ENCODE results near the gene FBXL7.

The FBXL7 gene

GRCh38 chr5:15887093-15887492 is 387.1 kb downstream of the FBXL7 start:
- TF ChIP-seq YY1 (IDR thresholded peaks at IDR 0.05; ENCODE audit: low read depth), result no peak
- no peak for TF ChIP-seq CEBPB (IDR thresholded peaks at IDR 0.05)
- TF ChIP-seq EGR1 (IDR thresholded peaks at IDR 0.05), result no peak
- TF ChIP-seq RAD21 (IDR thresholded peaks at IDR 0.05; ENCODE audit: low read depth), result no peak

DNA sequence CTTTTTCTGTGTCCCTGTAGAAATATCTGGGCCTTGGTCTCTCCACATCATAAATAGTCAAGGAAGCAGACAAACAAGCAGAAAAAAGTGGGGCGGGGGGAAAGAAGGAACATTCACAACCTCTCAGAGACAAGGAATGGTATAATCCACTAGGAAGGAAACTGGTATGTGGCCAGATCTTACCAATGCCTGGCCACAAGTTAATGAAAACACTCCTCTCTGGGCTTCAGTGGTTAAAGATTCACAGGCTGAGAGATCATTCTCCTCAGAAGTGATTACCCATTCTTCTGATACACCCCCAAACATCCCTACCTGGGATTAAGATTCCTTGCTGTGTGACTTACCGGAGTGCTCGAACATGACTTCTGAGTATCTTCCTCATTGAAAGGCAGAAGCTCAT is 389.0 kb downstream of the FBXL7 start:
- TF ChIP-seq TAF1 (IDR thresholded peaks at IDR 0.05; ENCODE audit: low read depth) (no peak), TCF12 (IDR thresholded peaks at IDR 0.05; ENCODE audit: low read depth) (no peak), NFIC (IDR thresholded peaks at IDR 0.05) (no peak), ZBTB7A (IDR thresholded peaks at IDR 0.05; ENCODE audit: low read depth) (no peak)
- TF ChIP-seq, protein P1, sequence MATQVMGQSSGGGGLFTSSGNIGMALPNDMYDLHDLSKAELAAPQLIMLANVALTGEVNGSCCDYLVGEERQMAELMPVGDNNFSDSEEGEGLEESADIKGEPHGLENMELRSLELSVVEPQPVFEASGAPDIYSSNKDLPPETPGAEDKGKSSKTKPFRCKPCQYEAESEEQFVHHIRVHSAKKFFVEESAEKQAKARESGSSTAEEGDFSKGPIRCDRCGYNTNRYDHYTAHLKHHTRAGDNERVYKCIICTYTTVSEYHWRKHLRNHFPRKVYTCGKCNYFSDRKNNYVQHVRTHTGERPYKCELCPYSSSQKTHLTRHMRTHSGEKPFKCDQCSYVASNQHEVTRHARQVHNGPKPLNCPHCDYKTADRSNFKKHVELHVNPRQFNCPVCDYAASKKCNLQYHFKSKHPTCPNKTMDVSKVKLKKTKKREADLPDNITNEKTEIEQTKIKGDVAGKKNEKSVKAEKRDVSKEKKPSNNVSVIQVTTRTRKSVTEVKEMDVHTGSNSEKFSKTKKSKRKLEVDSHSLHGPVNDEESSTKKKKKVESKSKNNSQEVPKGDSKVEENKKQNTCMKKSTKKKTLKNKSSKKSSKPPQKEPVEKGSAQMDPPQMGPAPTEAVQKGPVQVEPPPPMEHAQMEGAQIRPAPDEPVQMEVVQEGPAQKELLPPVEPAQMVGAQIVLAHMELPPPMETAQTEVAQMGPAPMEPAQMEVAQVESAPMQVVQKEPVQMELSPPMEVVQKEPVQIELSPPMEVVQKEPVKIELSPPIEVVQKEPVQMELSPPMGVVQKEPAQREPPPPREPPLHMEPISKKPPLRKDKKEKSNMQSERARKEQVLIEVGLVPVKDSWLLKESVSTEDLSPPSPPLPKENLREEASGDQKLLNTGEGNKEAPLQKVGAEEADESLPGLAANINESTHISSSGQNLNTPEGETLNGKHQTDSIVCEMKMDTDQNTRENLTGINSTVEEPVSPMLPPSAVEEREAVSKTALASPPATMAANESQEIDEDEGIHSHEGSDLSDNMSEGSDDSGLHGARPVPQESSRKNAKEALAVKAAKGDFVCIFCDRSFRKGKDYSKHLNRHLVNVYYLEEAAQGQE (IDR thresholded peaks at IDR 0.05; ENCODE audit: low read depth), result no peak

DNA sequence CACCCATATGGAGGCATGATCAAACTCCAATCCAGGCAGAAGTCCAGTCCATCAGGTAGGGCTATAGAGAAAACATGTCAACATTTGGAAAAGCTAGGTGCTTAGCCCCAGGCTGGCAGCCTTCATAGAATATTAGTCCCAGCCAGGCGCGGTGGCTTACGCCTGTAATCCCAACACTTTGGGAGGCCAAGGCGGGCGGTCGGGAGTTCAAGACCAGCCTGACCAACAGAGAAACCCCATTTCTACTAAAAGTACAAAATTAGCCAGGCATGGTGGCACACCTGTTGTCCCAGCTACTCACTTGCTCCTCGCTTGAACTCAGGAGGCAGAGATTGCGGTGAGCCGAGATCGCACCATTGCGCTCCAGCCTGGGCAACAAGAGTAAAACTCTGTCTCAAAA is 393.9 kb downstream of the FBXL7 start:
- TF ChIP-seq TCF12 (IDR thresholded peaks at IDR 0.05; ENCODE audit: low read depth) (no peak), EGR1 (IDR thresholded peaks at IDR 0.05) (no peak)

- TF ChIP-seq TCF12 (IDR thresholded peaks at IDR 0.05; ENCODE audit: low read depth) (no peak), ZBTB7A (IDR thresholded peaks at IDR 0.05; ENCODE audit: low read depth) (no peak), RAD21 (IDR thresholded peaks at IDR 0.05; ENCODE audit: low read depth) (no peak)
Observed at GRCh38 chr5:15897656-15898055, 397.7 kb downstream of the FBXL7 start.

GRCh38 chr5:15898641-15899040 is 398.7 kb downstream of the FBXL7 start:
- TF ChIP-seq CREB1 (IDR thresholded peaks at IDR 0.05; ENCODE audit: low read depth) (no peak), EGR1 (IDR thresholded peaks at IDR 0.05) (no peak), RAD21 (IDR thresholded peaks at IDR 0.05; ENCODE audit: low read depth) (no peak), TAF1 (IDR thresholded peaks at IDR 0.05; ENCODE audit: low read depth) (no peak), TEAD4 (IDR thresholded peaks at IDR 0.05) (no peak), YY1 (IDR thresholded peaks at IDR 0.05; ENCODE audit: low read depth) (no peak), FOXM1 (IDR thresholded peaks at IDR 0.05; ENCODE audit: borderline replicate concordance, low read depth) (no peak), MAX (IDR thresholded peaks at IDR 0.05) (no peak), ZBTB7A (IDR thresholded peaks at IDR 0.05; ENCODE audit: low read depth) (no peak), CEBPB (IDR thresholded peaks at IDR 0.05) (no peak), NFIC (IDR thresholded peaks at IDR 0.05) (no peak), TCF12 (IDR thresholded peaks at IDR 0.05; ENCODE audit: low read depth) (no peak), EP300 (IDR thresholded peaks at IDR 0.05; ENCODE audit: borderline replicate concordance) (no peak)
- TF ChIP-seq, protein P2, sequence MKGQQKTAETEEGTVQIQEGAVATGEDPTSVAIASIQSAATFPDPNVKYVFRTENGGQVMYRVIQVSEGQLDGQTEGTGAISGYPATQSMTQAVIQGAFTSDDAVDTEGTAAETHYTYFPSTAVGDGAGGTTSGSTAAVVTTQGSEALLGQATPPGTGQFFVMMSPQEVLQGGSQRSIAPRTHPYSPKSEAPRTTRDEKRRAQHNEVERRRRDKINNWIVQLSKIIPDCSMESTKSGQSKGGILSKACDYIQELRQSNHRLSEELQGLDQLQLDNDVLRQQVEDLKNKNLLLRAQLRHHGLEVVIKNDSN (IDR thresholded peaks at IDR 0.05), result no peak
- TF ChIP-seq, protein P1 (IDR thresholded peaks at IDR 0.05; ENCODE audit: low read depth), result no peak

- TF ChIP-seq TAF1 (IDR thresholded peaks at IDR 0.05; ENCODE audit: low read depth) (no peak), ZBTB7A (IDR thresholded peaks at IDR 0.05; ENCODE audit: low read depth) (no peak), EGR1 (IDR thresholded peaks at IDR 0.05) (no peak), TEAD4 (IDR thresholded peaks at IDR 0.05) (no peak), CREB1 (IDR thresholded peaks at IDR 0.05; ENCODE audit: low read depth) (no peak), NFIC (IDR thresholded peaks at IDR 0.05) (no peak), FOXM1 (IDR thresholded peaks at IDR 0.05; ENCODE audit: borderline replicate concordance, low read depth) (no peak)
- TF ChIP-seq, protein P2 (IDR thresholded peaks at IDR 0.05), result no peak
- TF ChIP-seq, protein P1 (IDR thresholded peaks at IDR 0.05; ENCODE audit: low read depth), result no peak
Observed at GRCh38 chr5:15899481-15899880, 399.5 kb downstream of the FBXL7 start.

Data from Ishikawa (cell line).